Chondrocyte (in vitro differentiated cells): Measurements from ENCODE around the gene GRK3. TPM values are rescaled to one million over a fixed set of nuclear protein-coding genes. Genes with fewer than 3 reads are reported as not detected.
A peak's percentile ranks its signal among the peaks of the same experiment; 100 is the strongest.

Source experiments
- DNase-seq: peaks from one replicate; pipeline ENCODE4 v3.0.0; 2021; ENCODE audit warnings: mixed read lengths, low spot score
- H3K27ac Mint-ChIP-seq: one replicate; pipeline ENCODE4 v1.8.0; 2021; ENCODE audit warnings: mild to moderate bottlenecking, moderate library complexity, mixed read lengths; ENCODE audit not compliant: unreplicated experiment
- H3K27me3 Mint-ChIP-seq: 2 replicates; pipeline ENCODE4 v1.8.0; 2021; ENCODE audit warnings: low read depth, mixed read lengths
- H3K36me3 Mint-ChIP-seq: 2 replicates; pipeline ENCODE4 v1.8.0; 2021; ENCODE audit warnings: low read depth, mixed read lengths
- H3K4me1 Mint-ChIP-seq: 2 replicates; pipeline ENCODE4 v1.8.0; 2021; ENCODE audit warnings: low read depth, mild to moderate bottlenecking, mixed read lengths
- H3K4me3 Mint-ChIP-seq: one replicate; pipeline ENCODE4 v1.8.0; 2021; ENCODE audit warnings: mild to moderate bottlenecking, moderate library complexity, mixed read lengths; ENCODE audit not compliant: unreplicated experiment
- H3K9me3 Mint-ChIP-seq: 2 replicates; pipeline ENCODE4 v1.8.0; 2021; ENCODE audit warnings: low read depth, mixed read lengths
- total RNA-seq: library from RNA; stranded (reverse); gene quantifications from 3 replicates; pipeline ENCODE4 v1.2.1, GENCODE V29; 2021
- TF ChIP-seq, protein P1 (sequence below): fragments of 200-600 bp; sonication (generic); IDR thresholded peaks from 2 replicates; pipeline ENCODE4 v1.5.0; 2021; ENCODE audit warnings: antibody characterized with exemption, mild to moderate bottlenecking, moderate library complexity

Gene GRK3
- total RNA-seq, 1 donor from 2014 or later = 2.0 TPM

DNA sequence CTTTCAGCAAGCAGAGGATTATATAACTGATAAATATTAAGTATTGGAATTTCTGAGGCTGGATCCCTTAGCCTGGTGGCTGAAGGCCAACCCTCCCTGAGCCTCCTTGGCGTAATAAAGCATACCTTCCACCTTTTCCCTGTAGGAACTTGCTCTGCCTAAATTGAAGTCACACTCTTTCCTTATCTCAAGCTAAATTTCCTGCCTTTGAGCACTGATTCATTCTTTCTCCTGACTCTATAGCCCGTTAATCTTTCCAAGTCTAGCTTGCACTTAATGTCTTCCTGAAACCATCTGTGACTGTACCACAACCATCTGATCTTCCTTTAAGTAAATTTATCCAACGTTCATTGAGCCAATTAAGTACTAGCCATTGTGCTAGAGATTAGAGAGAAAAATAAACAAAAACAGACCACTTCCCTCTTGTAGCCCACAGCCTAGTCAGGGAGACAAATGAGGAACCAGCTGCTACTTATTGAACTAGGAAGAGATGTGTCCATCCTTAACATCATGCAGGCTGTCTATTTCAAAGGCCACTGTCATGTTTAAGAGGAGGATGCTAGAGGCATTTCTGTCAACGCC, 62.9 kb downstream of the GRK3 start:
- TF ChIP-seq, protein P1, sequence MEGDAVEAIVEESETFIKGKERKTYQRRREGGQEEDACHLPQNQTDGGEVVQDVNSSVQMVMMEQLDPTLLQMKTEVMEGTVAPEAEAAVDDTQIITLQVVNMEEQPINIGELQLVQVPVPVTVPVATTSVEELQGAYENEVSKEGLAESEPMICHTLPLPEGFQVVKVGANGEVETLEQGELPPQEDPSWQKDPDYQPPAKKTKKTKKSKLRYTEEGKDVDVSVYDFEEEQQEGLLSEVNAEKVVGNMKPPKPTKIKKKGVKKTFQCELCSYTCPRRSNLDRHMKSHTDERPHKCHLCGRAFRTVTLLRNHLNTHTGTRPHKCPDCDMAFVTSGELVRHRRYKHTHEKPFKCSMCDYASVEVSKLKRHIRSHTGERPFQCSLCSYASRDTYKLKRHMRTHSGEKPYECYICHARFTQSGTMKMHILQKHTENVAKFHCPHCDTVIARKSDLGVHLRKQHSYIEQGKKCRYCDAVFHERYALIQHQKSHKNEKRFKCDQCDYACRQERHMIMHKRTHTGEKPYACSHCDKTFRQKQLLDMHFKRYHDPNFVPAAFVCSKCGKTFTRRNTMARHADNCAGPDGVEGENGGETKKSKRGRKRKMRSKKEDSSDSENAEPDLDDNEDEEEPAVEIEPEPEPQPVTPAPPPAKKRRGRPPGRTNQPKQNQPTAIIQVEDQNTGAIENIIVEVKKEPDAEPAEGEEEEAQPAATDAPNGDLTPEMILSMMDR = no peak

DNA sequence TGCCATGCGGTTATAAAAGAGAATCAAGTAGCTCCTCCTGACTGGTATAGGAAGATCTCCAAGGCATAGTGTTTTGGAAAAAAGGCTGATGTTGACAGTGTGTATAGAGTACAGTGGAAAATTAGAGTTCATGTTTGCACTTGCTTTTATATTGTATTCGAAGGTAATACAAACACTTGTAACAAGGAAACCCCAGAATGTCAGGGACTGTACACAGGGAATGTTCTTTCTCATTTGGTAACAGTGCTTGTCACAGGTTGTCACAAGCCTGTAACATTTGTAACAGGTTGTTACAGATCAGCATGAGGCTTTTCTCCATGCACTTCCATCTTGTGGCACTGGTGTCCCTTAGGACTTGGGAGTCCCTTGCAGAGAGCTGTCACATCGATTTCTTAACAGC, 64.0 kb downstream of the GRK3 start:
- TF ChIP-seq, protein P1 = no peak
- H3K27ac Mint-ChIP-seq = no peak overlapping the region
- H3K4me1 Mint-ChIP-seq = peaks cover 13% of the 10 kb centered on the region
- H3K9me3 Mint-ChIP-seq = no peaks in the 10 kb centered on the region
- no peak for DNase-seq
- no peak overlapping the region for H3K4me3 Mint-ChIP-seq
- no peaks in the 10 kb centered on the region for H3K27me3 Mint-ChIP-seq
- H3K36me3 Mint-ChIP-seq = no peaks in the 10 kb centered on the region

More for the DNA sequence above, 62.9 kb downstream of the GRK3 start:
- Mint-ChIP-seq H3K27me3 (no peaks in the 10 kb centered on the region), H3K36me3 (no peaks in the 10 kb centered on the region), H3K4me3 (no peak overlapping the region), H3K27ac (no peak overlapping the region), H3K4me1 (peaks cover 13% of the 10 kb centered on the region), H3K9me3 (no peaks in the 10 kb centered on the region)
- no peak for DNase-seq

DNA sequence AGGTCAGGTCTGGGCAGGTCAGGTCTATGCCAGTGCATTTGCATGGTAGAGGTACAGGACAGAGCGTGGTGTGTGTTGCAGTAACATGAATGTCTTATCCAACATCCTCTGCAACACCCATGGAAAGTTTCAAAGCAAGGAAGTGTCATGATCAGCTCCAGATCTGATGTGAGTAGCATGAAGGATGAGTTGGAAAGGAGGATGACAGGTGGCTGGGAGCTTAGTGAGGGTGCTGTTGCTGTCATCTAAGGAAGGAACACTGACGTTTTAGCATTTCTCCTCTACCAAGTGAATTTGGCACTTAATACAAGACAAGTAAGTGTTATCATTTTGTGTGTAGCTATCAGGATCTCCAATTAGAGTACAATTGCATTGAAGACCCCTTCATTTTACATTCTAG, 65.1 kb downstream of the GRK3 start:
- Mint-ChIP-seq H3K36me3 (no peaks in the 10 kb centered on the region), H3K9me3 (no peaks in the 10 kb centered on the region), H3K27ac (no peak overlapping the region), H3K4me3 (no peak overlapping the region), H3K27me3 (no peaks in the 10 kb centered on the region), H3K4me1 (peaks cover 13% of the 10 kb centered on the region)
- TF ChIP-seq, protein P1 = no peak
- DNase-seq = no peak

DNA sequence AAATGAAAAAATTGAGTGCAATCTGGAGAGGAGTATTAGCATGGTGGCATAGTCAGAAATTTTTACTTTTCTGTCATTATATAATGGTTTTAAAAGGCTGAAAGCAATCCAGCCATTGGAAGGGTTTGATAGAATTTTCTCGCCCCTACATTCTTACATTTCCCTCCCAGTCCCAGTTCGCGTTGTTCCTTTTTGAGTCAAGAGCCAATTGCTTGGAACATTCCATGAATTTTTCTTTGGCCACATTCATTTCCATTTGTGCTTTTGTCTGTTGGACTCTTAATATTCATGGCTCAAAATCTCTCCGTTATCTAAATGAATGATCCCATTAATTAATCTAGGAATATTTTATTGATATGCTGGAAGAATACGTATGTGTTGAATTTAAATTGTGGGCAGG, 66.0 kb downstream of the GRK3 start:
- peaks cover under 1% of the 10 kb centered on the region for H3K27me3 Mint-ChIP-seq
- peak overlapping the region; percentile 42 for H3K27ac Mint-ChIP-seq
- no peak for DNase-seq
- TF ChIP-seq, protein P1 = no peak
- no peak overlapping the region for H3K4me3 Mint-ChIP-seq
- H3K36me3 Mint-ChIP-seq = no peaks in the 10 kb centered on the region
- H3K4me1 Mint-ChIP-seq = peaks cover 13% of the 10 kb centered on the region
- H3K9me3 Mint-ChIP-seq = no peaks in the 10 kb centered on the region

DNA sequence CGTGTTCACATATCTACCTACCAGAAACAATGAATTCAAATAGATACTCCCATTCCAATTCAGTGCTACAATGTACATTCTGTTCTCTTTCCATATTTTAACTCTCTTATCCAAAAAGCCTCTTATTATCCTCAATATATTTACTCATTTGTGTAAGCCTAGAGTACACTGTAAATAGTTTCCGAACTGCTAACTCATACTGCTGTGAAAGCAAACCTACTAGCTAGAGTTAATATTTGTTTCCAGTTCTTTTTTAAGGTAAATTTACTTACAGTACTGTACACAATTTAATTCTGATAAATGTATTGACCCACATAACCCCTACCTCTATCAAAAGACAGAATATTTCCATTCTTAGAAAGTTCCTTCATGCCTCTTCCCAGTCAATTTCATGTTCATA, 71.8 kb downstream of the GRK3 start:
- H3K27ac Mint-ChIP-seq = no peak overlapping the region
- TF ChIP-seq, protein P1 = no peak
- H3K4me3 Mint-ChIP-seq = no peak overlapping the region

More for the DNA sequence above, 71.8 kb downstream of the GRK3 start:
- H3K9me3 Mint-ChIP-seq = no peaks in the 10 kb centered on the region
- peaks cover 2% of the 10 kb centered on the region for H3K4me1 Mint-ChIP-seq
- no peak for DNase-seq
- no peaks in the 10 kb centered on the region for H3K36me3 Mint-ChIP-seq
- peaks cover 1% of the 10 kb centered on the region for H3K27me3 Mint-ChIP-seq
